Measurements from ENCODE around the gene WNT6.

Gene WNT6

DNA sequence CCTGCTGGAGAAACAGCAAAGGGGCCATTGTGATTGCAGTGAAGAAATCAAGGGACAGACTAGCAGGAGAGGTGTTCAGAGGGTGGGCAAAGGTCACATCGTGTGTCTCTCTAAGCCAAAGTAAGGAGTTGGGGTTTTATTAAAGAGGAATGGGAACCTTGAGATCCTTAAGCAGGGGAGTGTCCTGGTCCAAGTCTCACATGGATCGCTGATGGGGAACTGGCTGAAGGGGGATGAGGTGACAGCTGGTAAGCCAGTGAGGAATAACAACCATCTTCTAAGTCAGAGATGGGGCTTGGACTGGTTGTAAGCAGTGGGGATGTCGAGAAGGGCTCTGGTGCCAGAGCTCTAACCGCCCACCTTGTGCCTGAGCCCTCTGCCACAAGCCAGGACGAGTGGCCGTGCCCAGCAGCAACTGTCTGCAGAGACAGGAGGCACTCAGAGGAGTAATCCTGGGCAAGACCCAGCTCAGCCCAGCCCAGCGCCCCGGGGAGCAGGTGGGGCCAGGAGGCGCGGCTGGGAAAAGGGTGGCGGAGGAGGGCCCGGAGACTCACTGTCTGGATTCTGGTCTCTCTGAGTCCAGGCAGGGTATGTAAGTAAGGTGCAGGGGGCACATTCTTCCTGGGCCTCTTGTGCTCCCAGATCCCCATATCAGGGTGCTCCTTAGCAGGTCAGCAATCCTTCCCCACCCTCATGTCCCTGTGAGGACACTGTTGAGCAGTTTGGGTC, 34.7 kb downstream of the WNT6 start:
- DNase-seq, result no peak

DNA sequence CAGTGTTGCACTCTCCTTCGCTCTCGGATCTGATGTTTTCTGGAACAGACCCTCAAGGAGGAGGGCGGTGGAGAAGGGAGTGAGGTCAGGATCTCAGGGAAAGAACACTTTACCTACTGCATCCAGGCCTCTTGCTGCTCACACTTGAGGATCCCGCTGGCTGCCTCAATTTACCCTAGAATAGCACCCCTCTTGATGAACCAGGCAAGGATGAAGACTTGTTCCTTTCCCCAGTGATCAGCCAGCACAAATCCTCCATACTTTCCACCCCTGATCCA, 35.2 kb downstream of the WNT6 start:
- DNase-seq, result no peak

DNA sequence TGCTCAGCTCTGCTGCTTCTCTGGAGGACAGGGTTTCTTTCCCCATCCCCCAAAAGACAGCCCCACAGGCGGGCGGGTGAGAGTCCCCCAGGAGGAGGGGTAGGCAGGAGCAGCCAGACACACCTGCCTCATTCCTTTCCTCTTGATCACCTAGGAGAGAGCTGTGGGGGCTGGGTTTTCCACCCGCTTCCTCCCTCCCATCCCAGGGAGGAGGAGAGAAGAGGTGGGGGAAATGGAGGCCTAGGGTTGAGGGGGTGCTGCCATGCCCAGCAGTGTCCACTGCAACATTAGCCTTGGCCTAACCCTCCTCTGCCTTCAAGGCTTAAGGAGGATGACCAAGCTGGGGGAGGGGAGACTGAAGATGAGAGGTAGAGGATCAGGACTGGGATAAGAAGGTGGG, 35.7 kb downstream of the WNT6 start:
- no peak for DNase-seq

DNA sequence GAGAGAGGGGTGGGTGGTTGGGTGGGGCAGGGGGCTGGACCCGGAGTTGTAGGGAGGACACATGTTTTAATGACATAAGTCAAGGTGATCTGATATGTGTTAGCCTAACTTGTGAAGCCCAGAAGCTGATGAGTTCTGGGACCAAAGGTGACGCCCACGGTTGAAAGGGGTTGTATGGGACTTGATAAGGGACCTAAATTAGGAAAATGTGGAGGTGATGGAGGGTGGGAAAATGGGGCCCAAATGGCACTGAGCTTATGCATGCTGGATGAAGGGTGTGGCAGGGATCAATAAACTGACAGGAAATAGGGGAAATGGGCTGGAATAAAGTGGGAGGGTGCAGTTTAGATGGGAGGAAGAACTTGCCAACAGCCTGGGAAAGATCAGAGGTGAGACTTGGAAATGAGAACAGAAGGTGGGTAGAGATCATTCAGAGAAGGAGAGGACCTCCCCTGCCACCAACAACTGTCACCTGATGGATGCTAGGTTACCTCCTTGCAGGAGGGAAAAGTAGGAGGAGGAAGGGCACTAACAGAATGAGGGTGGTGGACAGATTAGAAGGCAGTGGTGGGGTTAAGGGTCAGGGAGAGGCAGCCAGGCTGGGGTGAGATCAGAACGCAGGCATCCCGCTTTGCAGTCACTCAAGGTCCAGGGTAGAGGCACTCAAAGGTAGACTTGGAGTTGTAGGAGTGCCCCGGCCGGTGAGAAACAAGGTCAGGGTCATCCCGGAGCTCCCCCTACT, 36.3 kb downstream of the WNT6 start:
- DNase-seq, result no peak

DNA sequence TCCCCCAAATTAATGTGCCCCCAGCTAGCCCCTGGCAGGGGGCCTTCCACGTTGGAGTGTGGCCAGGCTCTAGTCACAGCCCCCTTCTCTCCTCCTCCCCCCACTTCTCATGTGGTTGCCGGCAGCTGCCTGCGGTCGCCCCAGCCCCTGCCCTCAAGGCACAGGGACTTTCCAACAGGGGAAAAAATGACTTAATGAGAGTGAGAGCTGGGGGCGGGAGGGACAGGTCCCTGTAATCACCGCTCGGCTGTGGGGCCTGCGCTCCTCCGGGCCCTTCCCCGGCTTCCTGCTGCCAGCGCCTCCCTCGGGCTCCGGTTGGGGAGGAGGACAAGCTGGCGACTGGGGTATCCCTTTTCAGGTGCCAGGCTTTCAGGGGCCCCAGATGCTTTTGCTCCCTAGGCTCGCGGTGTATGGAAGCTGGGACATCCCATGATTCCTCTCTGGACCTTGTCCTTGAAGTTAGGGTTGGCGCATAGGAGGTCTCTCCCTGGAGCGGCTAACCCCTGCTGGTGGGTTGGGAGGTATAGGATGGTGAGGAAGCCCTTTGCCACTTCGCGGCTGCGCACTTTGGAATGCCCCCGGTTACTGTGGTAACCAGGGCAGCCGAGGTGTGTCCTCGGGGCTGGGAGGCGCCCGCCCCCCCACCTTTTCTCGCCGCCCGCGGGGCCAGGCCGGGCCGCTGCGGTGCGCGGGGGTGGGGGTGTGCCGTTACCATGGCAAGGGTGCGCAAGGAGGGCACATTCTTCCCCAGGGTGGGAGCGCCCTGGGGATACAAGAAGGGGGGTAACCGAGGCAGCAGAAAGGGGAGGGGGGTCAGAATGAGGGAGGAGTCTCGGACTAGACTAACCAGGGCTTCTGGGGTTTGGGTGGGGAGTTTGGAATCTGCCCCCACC, 37.1 kb downstream of the WNT6 start:
- no peak for DNase-seq

DNA sequence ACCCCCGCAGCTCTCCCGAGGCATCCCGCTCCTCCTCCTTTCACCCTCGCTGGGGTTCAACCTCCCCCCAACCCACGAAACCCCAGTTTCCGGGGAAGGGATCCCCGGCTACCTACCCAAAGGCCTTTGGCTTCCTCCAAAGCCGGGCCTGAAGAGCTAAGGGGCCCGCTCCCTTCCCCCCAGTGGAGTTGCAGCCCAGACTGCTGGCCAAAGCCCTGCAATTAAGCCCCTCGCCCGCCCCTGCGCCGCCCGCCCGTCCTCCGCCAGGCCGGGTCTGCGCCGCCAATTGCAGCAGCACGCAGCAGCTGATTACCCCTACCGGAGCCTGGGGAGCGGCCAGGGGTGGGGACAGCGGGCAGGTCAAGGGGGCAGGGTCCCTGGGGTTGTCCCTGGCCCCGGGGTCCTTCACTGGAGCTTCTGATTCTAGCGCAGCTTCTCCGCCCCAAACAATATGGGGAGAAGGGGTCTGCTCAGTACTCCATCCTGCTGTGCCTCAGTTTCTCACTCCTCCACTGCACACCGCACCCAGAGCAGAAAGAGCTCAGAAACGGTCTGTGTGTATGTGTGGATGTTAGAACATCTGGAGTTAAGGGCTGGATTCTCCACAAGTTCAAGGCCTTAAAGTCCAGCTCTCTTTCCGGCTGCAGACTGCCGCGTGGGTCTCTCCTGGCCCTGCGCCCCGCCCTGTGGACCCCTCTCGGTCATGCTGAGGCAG, 37.9 kb downstream of the WNT6 start:
- no peak for DNase-seq

DNA sequence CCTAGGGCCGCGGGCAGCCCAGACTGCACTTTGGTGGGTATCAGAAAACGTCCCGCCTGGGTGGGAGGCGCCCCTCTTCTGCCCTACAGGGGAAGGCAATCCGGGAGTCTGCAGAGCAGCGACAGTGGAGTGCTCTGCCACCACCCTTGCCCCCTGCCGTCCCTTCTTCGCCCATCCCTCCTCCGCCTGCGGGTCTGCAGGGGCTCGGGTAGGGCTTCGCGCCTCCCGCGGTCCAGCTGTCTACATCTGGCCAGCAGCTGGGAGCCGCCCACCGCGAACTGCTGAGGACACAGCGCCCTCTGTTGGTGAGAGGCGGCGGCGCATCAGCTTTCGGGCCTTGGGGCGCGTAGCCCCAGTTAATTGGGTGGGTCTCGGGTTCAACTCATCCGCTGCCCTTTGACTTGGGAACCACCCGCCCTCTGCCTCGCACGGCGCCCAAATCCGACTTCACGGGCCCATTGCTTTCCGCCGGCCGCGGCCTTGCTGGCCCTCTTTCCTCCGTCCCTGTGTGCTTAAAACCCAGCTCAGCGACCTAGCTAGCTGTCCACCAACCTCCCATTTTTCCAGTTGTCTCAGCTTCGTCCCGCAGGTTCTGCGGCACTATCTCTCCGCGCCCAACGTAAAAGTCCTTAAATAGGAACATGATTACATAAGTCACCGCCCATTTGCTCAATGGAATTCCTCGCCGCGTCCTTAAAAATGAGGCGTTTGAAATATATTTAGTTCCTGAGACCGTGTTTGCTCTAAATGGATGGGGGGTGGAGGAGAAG, 38.7 kb downstream of the WNT6 start:
- peak; percentile 29 for DNase-seq

DNA sequence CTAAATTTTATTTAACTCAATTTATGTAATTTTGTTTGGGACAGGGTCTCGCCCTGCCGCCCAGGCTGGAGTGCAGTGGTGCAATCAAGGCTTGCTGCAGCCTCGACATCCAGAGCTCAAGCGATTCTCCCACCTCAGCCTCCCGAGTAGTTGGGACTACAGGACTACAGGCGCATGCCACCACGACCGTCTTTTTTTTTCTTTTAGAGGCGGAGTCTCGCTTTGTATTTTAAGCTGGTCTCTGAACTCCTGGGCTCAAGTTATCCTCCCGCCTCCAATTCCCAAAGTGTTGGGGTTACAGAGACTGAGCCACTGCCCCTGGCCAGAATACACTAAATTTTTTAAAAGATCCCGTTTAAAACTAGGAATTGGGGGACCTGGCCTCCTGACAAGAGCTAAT, 39.5 kb downstream of the WNT6 start:
- DNase-seq, result no peak

DNA sequence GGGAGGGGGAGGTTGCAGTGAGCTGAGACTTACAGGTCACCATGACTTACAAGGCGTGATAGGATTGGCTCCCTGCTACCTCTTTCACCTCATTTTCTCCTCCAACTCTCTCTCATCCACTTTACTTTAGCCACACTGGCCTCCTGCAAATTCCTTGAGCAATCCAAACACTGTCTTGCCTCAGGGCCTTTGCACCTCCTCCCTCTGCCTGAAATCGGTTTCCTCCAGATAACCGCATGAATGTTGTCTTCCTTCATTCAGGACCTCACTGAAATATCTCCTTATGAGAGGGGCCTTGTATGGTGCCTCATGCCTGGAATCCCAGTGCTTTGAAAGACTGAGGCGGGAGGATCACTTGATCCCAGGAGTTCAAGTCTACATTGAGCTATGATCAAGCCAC, 42.8 kb downstream of the WNT6 start:
- DNase-seq, result no peak

DNA sequence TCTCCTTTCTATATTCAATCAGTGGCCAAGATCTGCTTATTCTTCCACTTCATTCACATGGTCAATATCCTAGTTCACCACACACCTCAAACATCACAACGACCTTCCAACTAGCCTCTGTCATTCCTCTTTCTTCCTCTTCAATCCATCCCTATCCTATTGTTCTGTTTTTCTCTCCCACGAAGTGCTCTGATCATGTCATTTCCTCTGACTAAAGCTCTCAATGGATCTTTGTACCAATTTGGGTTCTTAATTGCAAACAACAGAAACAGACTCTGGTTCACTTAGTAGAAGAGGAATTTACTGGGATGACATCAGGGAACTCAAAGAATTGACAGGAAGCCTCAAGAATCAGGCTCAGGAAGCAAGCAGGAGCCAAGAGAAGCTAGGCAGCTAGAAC, 44.6 kb downstream of the WNT6 start:
- DNase-seq, result no peak

DNA sequence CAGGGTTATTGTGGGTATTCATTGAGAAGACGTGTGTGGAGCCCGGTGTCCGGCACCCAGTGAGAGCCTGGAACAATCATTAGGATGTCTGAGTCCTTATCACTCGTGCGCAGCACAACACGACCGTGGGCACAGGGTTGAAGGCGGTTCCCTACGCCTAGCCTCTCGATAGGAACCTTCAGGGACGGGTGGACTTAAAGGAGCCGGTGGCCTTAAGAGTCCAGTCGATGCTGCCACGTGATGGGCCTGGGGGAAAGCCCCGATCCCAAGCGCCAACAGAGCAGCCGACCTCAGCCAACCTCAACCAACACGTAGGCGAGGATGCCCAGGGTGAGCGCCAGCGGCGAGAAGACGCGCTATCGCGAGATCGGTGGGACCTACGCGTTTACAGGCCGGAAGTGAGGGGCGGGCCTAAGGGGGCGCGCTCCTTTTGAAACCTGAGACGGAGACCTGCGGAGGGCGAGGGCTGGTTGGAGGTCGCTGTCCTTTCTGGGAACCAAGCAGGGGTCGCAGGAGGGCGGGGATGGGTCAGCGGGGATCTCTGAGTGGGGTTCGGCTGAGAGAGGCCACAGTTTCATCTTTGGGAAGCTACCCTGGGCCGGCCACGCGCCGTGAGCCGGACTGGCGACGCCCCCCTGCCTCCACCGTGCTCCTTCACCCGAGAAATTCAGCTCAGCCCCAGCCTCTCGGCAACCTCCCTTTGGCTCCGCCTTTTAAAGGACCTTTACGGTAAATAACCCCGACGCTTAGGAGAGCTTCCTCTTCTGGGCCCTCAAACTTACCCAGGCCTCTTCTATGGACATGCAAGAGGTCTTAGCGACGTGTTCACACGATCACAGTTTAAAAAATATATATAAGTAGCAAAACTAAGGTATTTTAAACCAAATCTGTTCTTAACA, 49.4 kb downstream of the WNT6 start:
- peak; percentile 87 for DNase-seq

DNA sequence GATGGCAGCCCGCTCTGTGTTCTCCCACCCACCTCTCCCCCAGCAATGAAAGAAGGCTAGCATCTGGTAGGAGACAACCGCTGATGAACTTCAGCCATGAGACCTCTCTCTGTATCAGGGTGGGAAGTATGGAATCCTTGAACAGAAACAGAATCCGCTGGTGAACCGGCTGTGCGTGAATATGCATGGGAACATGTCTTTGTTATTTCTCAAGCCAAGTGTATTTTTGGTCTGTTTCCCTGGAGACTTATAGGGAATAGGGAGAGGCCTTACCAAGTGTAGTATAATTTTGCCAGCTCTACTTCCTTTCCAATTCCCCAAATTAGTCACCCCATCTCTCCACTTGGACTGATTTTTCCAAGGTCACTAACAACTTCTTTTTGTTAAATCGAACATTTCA, 51.1 kb downstream of the WNT6 start:
- no peak for DNase-seq

DNA sequence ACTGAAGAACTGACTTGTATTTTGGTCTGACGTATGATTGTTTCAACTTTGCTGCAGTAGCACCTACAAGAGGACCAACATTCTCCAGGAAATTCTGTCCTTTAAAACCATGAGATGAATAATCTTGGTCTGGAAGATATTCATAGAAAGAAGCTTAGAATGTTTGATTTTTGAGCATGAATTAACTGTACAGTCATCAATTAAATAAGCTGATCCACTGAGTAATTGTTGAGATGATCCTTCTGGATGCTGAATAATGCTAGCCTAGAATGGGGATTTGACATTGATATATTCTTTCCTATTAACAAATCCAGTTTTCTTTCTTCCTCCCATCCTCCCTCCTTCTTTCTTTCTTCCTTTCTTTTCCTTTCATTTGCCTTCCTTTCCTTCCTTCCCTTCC, 60.9 kb downstream of the WNT6 start:
- DNase-seq, result no peak

All from fibroblast of skin of right quadriceps (primary cell).